Subcutaneous adipose tissue (tissue), 4 donors: Measurements from ENCODE around the gene TLCD5. TPM values are rescaled to one million over a fixed set of nuclear protein-coding genes. Genes with fewer than 3 reads are reported as not detected.

ENCODE experiments used
- total RNA-seq, 4 donors: library from RNA; depleted of rRNA; stranded (reverse); fragments of >200 nt; gene quantifications; one replicate each; pipeline ENCODE4 v1.1.0, GENCODE V29; 2016
- TF ChIP-seq, protein P1 (sequence below): fragments of 450-650 bp; IDR thresholded peaks from one replicate; pipeline ENCODE4 v1.5.1; 2016; ENCODE audit warnings: low read depth, mild to moderate bottlenecking, control low read depth, antibody characterized with exemption, moderate library complexity

TLCD5 gene
- total RNA-seq, 4 donors from 2014 or later: 2.3 to 4.4 (median 3.4) TPM

DNA sequence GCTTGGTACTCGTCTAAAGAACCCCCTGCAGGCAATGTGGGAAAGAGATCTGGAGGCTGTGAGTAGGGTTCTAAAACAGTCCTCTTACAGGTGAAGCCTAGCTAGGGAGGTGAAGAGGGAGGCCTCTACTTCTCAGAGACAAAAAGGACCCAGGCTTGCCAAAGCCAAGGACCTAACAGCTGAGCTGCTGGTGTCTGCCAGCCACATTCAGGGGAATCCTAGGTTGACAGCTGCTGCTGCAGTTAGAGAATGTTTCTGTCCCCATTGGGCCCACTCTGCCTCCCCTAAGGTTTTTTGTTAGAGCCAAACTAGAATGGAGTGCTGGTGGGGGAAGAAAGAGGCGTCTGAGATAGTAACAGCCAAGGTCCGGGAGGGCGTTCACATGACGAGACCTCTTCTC lies 26.6 kb upstream of the TLCD5 start:
- TF ChIP-seq, protein P1, sequence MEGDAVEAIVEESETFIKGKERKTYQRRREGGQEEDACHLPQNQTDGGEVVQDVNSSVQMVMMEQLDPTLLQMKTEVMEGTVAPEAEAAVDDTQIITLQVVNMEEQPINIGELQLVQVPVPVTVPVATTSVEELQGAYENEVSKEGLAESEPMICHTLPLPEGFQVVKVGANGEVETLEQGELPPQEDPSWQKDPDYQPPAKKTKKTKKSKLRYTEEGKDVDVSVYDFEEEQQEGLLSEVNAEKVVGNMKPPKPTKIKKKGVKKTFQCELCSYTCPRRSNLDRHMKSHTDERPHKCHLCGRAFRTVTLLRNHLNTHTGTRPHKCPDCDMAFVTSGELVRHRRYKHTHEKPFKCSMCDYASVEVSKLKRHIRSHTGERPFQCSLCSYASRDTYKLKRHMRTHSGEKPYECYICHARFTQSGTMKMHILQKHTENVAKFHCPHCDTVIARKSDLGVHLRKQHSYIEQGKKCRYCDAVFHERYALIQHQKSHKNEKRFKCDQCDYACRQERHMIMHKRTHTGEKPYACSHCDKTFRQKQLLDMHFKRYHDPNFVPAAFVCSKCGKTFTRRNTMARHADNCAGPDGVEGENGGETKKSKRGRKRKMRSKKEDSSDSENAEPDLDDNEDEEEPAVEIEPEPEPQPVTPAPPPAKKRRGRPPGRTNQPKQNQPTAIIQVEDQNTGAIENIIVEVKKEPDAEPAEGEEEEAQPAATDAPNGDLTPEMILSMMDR: no peak

- TF ChIP-seq, protein P1: no peak
Observed at GRCh38 chr11:120302001-120302805, 22.9 kb upstream of the TLCD5 start.

DNA sequence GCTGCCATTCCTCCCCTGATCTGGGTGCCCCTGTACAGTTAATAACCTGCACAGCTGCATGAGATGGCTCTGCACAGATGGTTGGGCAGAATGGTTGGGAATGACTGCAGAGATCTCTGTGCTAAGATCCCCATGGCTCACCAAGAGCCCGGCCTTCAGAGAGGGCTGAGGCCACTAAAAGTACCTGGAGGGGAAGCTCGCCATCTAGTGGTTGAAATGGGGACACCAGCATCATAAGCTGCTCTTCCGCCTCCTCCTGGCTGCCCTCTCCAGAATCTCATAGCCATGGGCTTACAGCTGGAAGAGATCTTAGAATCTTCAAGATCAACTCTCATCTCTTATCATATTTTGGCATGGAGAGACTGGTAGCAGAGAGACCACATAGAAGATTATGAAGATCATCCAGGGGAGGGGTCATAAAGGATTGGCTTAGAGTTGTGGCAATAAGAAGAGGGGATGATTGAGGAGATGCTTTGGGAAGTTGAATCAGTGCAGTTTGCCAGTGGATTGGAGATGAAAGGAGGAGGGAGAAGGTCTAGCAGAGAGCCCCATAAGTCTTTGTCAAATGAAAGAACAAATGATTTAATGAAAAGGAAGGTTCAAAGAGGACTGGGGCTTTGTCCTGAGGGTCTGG lies 22.0 kb upstream of the TLCD5 start:
- TF ChIP-seq, protein P1: no peak

DNA sequence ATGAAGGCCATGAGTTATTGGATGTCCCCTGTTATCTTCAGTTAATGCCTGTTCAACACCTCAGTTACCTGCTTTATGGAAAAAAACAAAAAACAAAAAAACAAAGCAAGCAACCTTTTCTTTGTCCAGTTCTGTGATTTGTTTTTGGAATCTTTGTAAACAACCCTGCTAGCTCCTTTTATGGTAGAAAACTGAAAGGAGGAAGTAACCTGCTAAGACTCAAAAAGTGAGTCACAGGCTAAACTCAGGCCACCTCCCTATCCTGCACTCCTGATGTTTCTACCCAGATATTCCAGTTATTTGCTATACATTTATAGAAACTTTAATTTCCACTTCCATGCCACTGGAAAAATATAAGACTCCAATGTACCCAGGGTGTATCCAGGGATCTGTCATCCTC lies 20.6 kb upstream of the TLCD5 start:
- TF ChIP-seq, protein P1: no peak

DNA sequence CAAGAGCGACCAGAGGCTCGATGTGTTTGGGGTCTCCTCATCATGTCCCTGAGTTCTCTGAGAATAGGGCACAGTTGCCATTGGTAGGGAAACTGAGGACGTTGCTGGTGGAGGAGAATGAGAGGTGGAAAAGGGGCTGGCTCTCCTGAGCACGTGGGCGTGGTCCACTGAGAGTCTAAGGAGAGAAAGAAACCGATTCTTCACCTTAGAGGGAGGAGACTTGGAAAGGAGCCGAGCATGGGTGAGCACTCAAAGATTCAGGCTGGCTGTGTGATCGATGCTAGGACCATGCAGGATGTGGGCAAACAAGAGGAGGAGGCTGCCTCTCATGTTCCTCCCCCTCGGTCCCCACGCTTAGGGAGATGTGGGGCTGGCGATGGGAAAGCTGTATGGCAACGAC lies 19.8 kb upstream of the TLCD5 start:
- TF ChIP-seq, protein P1: no peak

DNA sequence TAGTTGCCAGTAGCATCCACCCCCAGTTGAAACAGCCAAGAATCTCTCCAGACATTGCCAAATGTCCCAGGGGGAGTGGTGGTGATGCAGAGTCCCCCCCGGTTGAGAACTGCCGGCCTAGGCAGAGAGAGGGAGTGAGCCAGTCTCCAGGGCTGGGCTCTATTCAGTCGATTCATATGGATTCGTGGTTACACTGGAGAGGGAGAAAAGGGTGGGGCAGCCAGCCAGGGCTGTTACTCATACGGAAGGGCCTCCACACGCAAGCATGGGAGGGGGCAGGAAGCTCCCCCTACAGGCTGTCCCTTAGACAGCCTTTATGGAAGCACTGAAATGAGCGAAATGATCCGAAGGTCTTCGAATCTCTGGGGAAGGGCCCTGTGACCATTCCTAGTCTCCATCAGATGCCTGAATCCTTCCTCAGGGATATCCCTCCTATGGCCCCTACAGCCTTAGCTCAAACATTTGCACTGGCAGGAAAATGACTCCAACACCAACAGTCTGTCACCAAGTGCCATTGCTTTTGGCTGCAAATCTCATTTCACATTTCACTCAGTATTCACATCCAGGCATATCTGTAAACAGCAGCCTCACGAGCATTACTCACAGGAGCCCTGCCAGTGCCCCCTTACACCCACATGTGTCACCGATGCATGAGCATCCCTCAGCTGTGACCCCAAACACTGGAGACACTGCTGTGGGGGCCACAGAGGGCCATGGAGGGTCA lies 18.4 kb upstream of the TLCD5 start:
- TF ChIP-seq, protein P1: no peak

DNA sequence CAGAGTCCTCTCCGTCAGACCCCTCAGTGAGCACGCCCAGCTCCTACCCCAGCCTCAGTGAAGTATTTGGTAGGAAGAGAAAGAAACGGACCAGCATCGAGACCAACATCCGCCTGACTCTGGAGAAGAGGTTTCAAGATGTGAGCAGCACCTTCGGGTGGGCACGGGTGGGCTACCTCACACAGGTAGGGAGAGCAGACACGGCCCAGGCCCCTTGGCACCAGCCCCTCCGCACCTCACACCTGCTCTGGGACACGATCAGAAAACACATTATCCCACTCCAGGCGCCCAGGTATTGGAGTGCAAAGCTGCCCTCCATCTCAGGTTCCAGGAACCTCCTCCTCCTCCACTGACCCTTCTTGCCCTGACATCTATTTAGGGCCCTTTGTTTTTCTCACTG lies 17.6 kb upstream of the TLCD5 start:
- TF ChIP-seq, protein P1: no peak
